K562 (cell line): ENCODE measurements around the gene CHEK2. TPM values are rescaled to one million over a fixed set of nuclear protein-coding genes. Genes with fewer than 3 reads are reported as not detected.

ENCODE experiments used
- CREB1 ChIP-seq, 2 experiments: sonication (generic) in 1 of 2; formaldehyde crosslinking in 1 of 2; IDR thresholded peaks; 2 replicates each; pipeline versions ENCODE4 v1.6.1 to v1.8.0; 2012 to 2022; ENCODE audit warnings: inconsistent platforms in 1 of 2, mild to moderate bottlenecking in 1 of 2, missing genetic modification reagents in 1 of 2, moderate library complexity in 1 of 2
- DIDO1 ChIP-seq: fragments of 450-650 bp; IDR thresholded peaks from 2 replicates; pipeline ENCODE4 v1.6.1; 2016; ENCODE audit warnings: low read depth, missing biosample characterization, missing genetic modification characterization
- ETV6 ChIP-seq, 3 experiments: fragments of 150-350 bp in 1 of 3; sonication (generic) in 1 of 3; formaldehyde crosslinking in 1 of 3; IDR thresholded peaks; 2 replicates each; pipeline versions ENCODE4 v1.6.1 to v1.8.0; 2014 to 2022; ENCODE audit warnings: borderline replicate concordance in 2 of 3, low read depth in 2 of 3, antibody characterized with exemption in 1 of 3, low read length in 1 of 3, mild to moderate bottlenecking in 1 of 3, missing genetic modification reagents in 1 of 3
- FIP1L1 ChIP-seq: fragments of 200-400 bp; formaldehyde crosslinking; IDR thresholded peaks from 2 replicates; pipeline ENCODE4 v1.6.1; 2018; ENCODE audit warnings: mild to moderate bottlenecking, low read depth, low read length; ENCODE audit not compliant: poor library complexity, severe bottlenecking
- GABPB2 ChIP-seq: fragments of 250-450 bp; sonication (Bioruptor Pico); conservative IDR thresholded peaks from 2 replicates; pipeline ENCODE4 v1.5.1; 2021; ENCODE audit warnings: mild to moderate bottlenecking
- MTA3 ChIP-seq: fragments of 450-650 bp; formaldehyde crosslinking; IDR thresholded peaks from 2 replicates; pipeline ENCODE4 v1.6.1; 2017; ENCODE audit warnings: mild to moderate bottlenecking, borderline replicate concordance
- POLR2B ChIP-seq: fragments of 450-650 bp; IDR thresholded peaks from 2 replicates; pipeline ENCODE4 v1.6.1; 2018; ENCODE audit warnings: low read depth; ENCODE audit not compliant: partially characterized antibody
- PTRF ChIP-seq: fragments of 450-650 bp; IDR thresholded peaks from 2 replicates; pipeline ENCODE4 v1.6.1; 2016; ENCODE audit warnings: mild to moderate bottlenecking, missing genetic modification characterization, missing compliant biosample characterization
- RCOR1 ChIP-seq, 2 experiments: IDR thresholded peaks; 2 replicates each; pipeline ENCODE4 v1.6.1; 2012; ENCODE audit warnings: low read depth in 2 of 2, low read length in 2 of 2, borderline replicate concordance in 1 of 2, improper control_type of control experiment in 1 of 2
- RFX7 ChIP-seq: fragments of 250-450 bp; sonication (Bioruptor Pico); IDR thresholded peaks from 2 replicates; pipeline ENCODE4 v1.5.1; 2021; ENCODE audit warnings: mild to moderate bottlenecking
- SETDB1 ChIP-seq: IDR thresholded peaks from one replicate; pipeline ENCODE4 v1.6.1; 2012; ENCODE audit warnings: low read length, control low read depth, inconsistent platforms
- XRCC3 ChIP-seq: fragments of 450-650 bp; IDR thresholded peaks from 2 replicates; pipeline ENCODE4 v1.6.1; 2017; ENCODE audit warnings: mild to moderate bottlenecking, moderate library complexity
- ZNF134 ChIP-seq: fragments of 250-450 bp; sonication (Bioruptor Pico); conservative IDR thresholded peaks from 2 replicates; pipeline ENCODE4 v1.4.0; 2020
- ZSCAN32 ChIP-seq: fragments of 450-650 bp; formaldehyde crosslinking; IDR thresholded peaks from 2 replicates; pipeline ENCODE4 v1.4.0; 2020; ENCODE audit warnings: mild to moderate bottlenecking, moderate library complexity
- polyA plus RNA-seq, 8 experiments: library from polyadenylated mRNA; depleted of rRNA in 4 of 8; stranded (reverse) in 5 of 8; unstranded in 3 of 8; fragments of >200 nt; fragmentation: Nextera tagmentation in 2 of 8; fragmentation: Illumina TruSeq in 1 of 8; extraction: Ambion mirVana in 2 of 8; extraction: Trizol in 1 of 8; gene quantifications; 2 replicates each; pipeline versions ENCODE4 v1.2.1 to v1.2.3, GENCODE V29; 2011 to 2014; ENCODE audit warnings: inconsistent platforms in 1 of 8, missing spikeins in 1 of 8
- total RNA-seq, 7 experiments: library from RNA; depleted of rRNA in 6 of 7; stranded (reverse); fragments of >200 nt in 6 of 7; fragmentation: Illumina TruSeq in 2 of 7; extraction: Trizol in 2 of 7; gene quantifications; 2 replicates each; pipeline versions ENCODE4 v1.2.1 to v1.2.3, GENCODE V29; 2011 to 2021; ENCODE audit warnings: low replicate concordance in 1 of 7
- TF ChIP-seq, protein P1 (sequence below), 2 experiments: fragments of 450-650 bp; conservative IDR thresholded peaks; 2 replicates each; pipeline ENCODE4 v1.6.1; 2017; ENCODE audit warnings: mild to moderate bottlenecking in 2 of 2, moderate library complexity in 2 of 2
- TF ChIP-seq, protein P2 (sequence below), 2 experiments: fragments of 450-650 bp in 1 of 2; IDR thresholded peaks; 2 replicates each; pipeline ENCODE4 v1.6.1; 2011 to 2017; ENCODE audit warnings: low read depth in 2 of 2, antibody characterized with exemption in 1 of 2, borderline replicate concordance in 1 of 2, low read length in 1 of 2, mild to moderate bottlenecking in 1 of 2, mixed read lengths in 1 of 2; ENCODE audit not compliant: control insufficient read depth in 1 of 2
- TF ChIP-seq, protein P3 (sequence below): sonication (generic); formaldehyde crosslinking; IDR thresholded peaks from 2 replicates; pipeline ENCODE4 v1.8.1; 2022; ENCODE audit warnings: missing genetic modification reagents
- TF ChIP-seq, protein P4 (sequence below): fragments of 450-650 bp; IDR thresholded peaks from 2 replicates; pipeline ENCODE4 v1.6.1; 2016; ENCODE audit warnings: mild to moderate bottlenecking

The CHEK2 gene
- total and polyA plus RNA-seq, 9 of the 15 experiments (the other 6 are each of a cell fraction or from before 2014, with no cell fraction given), result 28.7 to 102 (median 58.0) TPM

- TF ChIP-seq ETV6 (IDR thresholded peaks at IDR 0.05; ENCODE audit: borderline replicate concordance in 1 of 2, low read depth in 2 of 2, low read length in 1 of 2), result no peak
- no peak for TF ChIP-seq ETV6 (CRISPR knock-in tag; IDR thresholded peaks at IDR 0.05; ENCODE audit: borderline replicate concordance)
- TF ChIP-seq RCOR1 (IDR thresholded peaks at IDR 0.05; ENCODE audit: borderline replicate concordance in 1 of 2, low read depth in 2 of 2, low read length in 2 of 2), result no peak
- TF ChIP-seq POLR2B, result no peak
- TF ChIP-seq, protein P1, sequence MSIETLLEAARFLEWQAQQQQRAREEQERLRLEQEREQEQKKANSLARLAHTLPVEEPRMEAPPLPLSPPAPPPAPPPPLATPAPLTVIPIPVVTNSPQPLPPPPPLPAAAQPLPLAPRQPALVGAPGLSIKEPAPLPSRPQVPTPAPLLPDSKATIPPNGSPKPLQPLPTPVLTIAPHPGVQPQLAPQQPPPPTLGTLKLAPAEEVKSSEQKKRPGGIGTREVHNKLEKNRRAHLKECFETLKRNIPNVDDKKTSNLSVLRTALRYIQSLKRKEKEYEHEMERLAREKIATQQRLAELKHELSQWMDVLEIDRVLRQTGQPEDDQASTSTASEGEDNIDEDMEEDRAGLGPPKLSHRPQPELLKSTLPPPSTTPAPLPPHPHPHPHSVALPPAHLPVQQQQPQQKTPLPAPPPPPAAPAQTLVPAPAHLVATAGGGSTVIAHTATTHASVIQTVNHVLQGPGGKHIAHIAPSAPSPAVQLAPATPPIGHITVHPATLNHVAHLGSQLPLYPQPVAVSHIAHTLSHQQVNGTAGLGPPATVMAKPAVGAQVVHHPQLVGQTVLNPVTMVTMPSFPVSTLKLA (conservative IDR thresholded peaks at IDR 0.05), result peak; percentile 56 to 77; a peak in 3 of 4 replicates
- TF ChIP-seq, protein P2, sequence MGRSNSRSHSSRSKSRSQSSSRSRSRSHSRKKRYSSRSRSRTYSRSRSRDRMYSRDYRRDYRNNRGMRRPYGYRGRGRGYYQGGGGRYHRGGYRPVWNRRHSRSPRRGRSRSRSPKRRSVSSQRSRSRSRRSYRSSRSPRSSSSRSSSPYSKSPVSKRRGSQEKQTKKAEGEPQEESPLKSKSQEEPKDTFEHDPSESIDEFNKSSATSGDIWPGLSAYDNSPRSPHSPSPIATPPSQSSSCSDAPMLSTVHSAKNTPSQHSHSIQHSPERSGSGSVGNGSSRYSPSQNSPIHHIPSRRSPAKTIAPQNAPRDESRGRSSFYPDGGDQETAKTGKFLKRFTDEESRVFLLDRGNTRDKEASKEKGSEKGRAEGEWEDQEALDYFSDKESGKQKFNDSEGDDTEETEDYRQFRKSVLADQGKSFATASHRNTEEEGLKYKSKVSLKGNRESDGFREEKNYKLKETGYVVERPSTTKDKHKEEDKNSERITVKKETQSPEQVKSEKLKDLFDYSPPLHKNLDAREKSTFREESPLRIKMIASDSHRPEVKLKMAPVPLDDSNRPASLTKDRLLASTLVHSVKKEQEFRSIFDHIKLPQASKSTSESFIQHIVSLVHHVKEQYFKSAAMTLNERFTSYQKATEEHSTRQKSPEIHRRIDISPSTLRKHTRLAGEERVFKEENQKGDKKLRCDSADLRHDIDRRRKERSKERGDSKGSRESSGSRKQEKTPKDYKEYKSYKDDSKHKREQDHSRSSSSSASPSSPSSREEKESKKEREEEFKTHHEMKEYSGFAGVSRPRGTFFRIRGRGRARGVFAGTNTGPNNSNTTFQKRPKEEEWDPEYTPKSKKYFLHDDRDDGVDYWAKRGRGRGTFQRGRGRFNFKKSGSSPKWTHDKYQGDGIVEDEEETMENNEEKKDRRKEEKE (IDR thresholded peaks at IDR 0.05; ENCODE audit: borderline replicate concordance in 1 of 2, control insufficient read depth in 1 of 2, low read depth in 2 of 2, low read length in 1 of 2), result no peak
- TF ChIP-seq RFX7 (CRISPR knock-in tag), result no peak
- no peak for TF ChIP-seq XRCC3
- no peak for TF ChIP-seq GABPB2 (CRISPR knock-in tag)
- no peak for TF ChIP-seq SETDB1
- TF ChIP-seq CREB1 (IDR thresholded peaks at IDR 0.05), result peak; percentile 70; the same call in 1 of the 2 replicates
- peak; percentile 64 for TF ChIP-seq CREB1 (CRISPR knock-in tag; IDR thresholded peaks at IDR 0.05)
- TF ChIP-seq ZNF134 (CRISPR knock-in tag), result no peak
- no peak for TF ChIP-seq PTRF (tag)
- TF ChIP-seq, protein P3, sequence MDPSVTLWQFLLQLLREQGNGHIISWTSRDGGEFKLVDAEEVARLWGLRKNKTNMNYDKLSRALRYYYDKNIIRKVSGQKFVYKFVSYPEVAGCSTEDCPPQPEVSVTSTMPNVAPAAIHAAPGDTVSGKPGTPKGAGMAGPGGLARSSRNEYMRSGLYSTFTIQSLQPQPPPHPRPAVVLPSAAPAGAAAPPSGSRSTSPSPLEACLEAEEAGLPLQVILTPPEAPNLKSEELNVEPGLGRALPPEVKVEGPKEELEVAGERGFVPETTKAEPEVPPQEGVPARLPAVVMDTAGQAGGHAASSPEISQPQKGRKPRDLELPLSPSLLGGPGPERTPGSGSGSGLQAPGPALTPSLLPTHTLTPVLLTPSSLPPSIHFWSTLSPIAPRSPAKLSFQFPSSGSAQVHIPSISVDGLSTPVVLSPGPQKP (CRISPR knock-in tag), result no peak
- 0 out of 2 replicates have a peak, but pooled peaks have one; percentile 14 for TF ChIP-seq MTA3
- TF ChIP-seq ZSCAN32, result no peak
- no peak for TF ChIP-seq FIP1L1
- TF ChIP-seq, protein P4, sequence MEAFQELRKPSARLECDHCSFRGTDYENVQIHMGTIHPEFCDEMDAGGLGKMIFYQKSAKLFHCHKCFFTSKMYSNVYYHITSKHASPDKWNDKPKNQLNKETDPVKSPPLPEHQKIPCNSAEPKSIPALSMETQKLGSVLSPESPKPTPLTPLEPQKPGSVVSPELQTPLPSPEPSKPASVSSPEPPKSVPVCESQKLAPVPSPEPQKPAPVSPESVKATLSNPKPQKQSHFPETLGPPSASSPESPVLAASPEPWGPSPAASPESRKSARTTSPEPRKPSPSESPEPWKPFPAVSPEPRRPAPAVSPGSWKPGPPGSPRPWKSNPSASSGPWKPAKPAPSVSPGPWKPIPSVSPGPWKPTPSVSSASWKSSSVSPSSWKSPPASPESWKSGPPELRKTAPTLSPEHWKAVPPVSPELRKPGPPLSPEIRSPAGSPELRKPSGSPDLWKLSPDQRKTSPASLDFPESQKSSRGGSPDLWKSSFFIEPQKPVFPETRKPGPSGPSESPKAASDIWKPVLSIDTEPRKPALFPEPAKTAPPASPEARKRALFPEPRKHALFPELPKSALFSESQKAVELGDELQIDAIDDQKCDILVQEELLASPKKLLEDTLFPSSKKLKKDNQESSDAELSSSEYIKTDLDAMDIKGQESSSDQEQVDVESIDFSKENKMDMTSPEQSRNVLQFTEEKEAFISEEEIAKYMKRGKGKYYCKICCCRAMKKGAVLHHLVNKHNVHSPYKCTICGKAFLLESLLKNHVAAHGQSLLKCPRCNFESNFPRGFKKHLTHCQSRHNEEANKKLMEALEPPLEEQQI, result no peak
- TF ChIP-seq DIDO1, result no peak
Observed at GRCh38 chr22:28772633-28773460, 31.2 kb upstream of the CHEK2 start, which contains the start of gene CCDC117 (continued).
